Gastroesophageal sphincter (tissue), 4 donors: Measurements from ENCODE around the gene ADGRF5. TPM values are rescaled to one million over a fixed set of nuclear protein-coding genes. Genes with fewer than 3 reads are reported as not detected.

ENCODE experiments used
- ATAC-seq: fragments of 150-250 bp; one replicate; pipeline ENCODE4 v1.9.1; 2016; ENCODE audit warnings: mild to moderate bottlenecking, moderate library complexity
- H3K27ac ChIP-seq, 4 donors: fragments of 200-600 bp; sonication (generic) in 3 of 4; 1 replicate in 3 of 4; 2 replicates in 1 of 4; pipeline ENCODE4 v1.5.1; 2016 to 2019
- H3K27me3 ChIP-seq: fragments of 200-600 bp; sonication (generic); one replicate; pipeline ENCODE4 v1.5.1; 2019
- H3K36me3 ChIP-seq, 2 donors: fragments of 200-600 bp; sonication (generic); one replicate each; pipeline ENCODE4 v1.5.1; 2019; ENCODE audit warnings: control low read depth in 1 of 2
- H3K4me1 ChIP-seq, 3 donors: fragments of 200-600 bp; sonication (generic); 1 replicate in 2 of 3; 2 replicates in 1 of 3; pipeline ENCODE4 v1.5.1; 2016 to 2019; ENCODE audit warnings: control low read depth in 2 of 3
- H3K4me3 ChIP-seq, 2 donors: fragments of 200-600 bp; sonication (generic); one replicate each; pipeline ENCODE4 v1.5.1; 2019; ENCODE audit warnings: mild to moderate bottlenecking in 1 of 2, moderate library complexity in 1 of 2
- H3K9me3 ChIP-seq, 3 donors: fragments of 200-600 bp; sonication (generic); one replicate each; pipeline ENCODE4 v1.5.1; 2017 to 2019; ENCODE audit warnings: control low read depth in 2 of 3
- EP300 ChIP-seq: sonication (generic); formaldehyde crosslinking; IDR thresholded peaks from one replicate; pipeline ENCODE4 v1.6.1; 2017; ENCODE audit warnings: antibody characterized with exemption, mild to moderate bottlenecking
- POLR2A ChIP-seq, 2 donors: fragments of 450-650 bp; IDR thresholded peaks; one replicate each; pipeline ENCODE4 v1.6.1; 2017; ENCODE audit warnings: antibody characterized with exemption in 2 of 2, mild to moderate bottlenecking in 2 of 2, moderate library complexity in 1 of 2
- POLR2AphosphoS5 ChIP-seq: sonication (generic); formaldehyde crosslinking; IDR thresholded peaks from one replicate; pipeline ENCODE4 v1.6.1; 2017; ENCODE audit warnings: antibody characterized with exemption
- WGBS, 2 donors: methylation state at CpG; one replicate each; pipeline ENCODE4 v1.1.5; 2018; ENCODE audit warnings: low coverage in 1 of 2; 5-methylcytosine and 5-hydroxymethylcytosine counted together
- total RNA-seq, 4 donors: library from RNA; depleted of rRNA; stranded (reverse); fragments of >200 nt; gene quantifications; one replicate each; pipeline ENCODE4 v1.1.0, GENCODE V29; 2016
- TF ChIP-seq, protein P1 (sequence below), 4 experiments: fragments of 200-600 bp in 2 of 4; fragments of 450-650 bp in 2 of 4; sonication (generic) in 1 of 4; IDR thresholded peaks; one replicate each; pipeline ENCODE4 v1.5.1; 2017 to 2019; ENCODE audit warnings: antibody characterized with exemption in 4 of 4, mild to moderate bottlenecking in 2 of 4, moderate library complexity in 2 of 4

ADGRF5 gene
- total RNA-seq, 4 donors from 2014 or later, result 11.7 to 37.6 (median 26.0) TPM

DNA sequence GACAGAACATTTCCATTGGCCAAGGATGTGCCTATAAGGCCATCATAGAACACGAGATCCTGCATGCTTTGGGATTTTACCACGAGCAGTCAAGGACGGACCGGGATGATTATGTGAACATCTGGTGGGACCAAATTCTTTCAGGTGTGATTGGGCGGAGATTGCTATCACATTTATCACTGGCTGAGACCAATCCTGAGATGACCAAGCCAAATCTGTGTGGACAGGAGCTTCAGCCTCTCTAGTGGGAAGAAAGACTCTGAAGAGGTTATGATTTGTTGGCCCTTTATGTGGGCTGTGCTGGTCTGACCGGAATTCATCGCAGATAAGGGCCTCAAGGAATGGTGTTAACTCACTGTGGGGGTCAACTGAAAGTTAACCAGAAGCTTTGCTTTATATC lies 102.2 kb downstream of the ADGRF5 start:
- TF ChIP-seq POLR2AphosphoS5 (no peak), POLR2A (IDR thresholded peaks at IDR 0.05) (no peak), EP300 (no peak)
- TF ChIP-seq, protein P1, sequence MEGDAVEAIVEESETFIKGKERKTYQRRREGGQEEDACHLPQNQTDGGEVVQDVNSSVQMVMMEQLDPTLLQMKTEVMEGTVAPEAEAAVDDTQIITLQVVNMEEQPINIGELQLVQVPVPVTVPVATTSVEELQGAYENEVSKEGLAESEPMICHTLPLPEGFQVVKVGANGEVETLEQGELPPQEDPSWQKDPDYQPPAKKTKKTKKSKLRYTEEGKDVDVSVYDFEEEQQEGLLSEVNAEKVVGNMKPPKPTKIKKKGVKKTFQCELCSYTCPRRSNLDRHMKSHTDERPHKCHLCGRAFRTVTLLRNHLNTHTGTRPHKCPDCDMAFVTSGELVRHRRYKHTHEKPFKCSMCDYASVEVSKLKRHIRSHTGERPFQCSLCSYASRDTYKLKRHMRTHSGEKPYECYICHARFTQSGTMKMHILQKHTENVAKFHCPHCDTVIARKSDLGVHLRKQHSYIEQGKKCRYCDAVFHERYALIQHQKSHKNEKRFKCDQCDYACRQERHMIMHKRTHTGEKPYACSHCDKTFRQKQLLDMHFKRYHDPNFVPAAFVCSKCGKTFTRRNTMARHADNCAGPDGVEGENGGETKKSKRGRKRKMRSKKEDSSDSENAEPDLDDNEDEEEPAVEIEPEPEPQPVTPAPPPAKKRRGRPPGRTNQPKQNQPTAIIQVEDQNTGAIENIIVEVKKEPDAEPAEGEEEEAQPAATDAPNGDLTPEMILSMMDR (IDR thresholded peaks at IDR 0.05), result no peak
- no peaks in the 10 kb centered on the region for H3K9me3 ChIP-seq
- 68 to 83% methylated on average over 3 to 4 of the region's 7 CpGs for WGBS, 2 donors
- H3K27me3 ChIP-seq, result peaks cover 9% of the 10 kb centered on the region
- H3K4me3 ChIP-seq, result no peak overlapping the region
- ATAC-seq, result no peak
- H3K4me1 ChIP-seq, result no peaks in the 10 kb centered on the region
- H3K27ac ChIP-seq, result no peak overlapping the region
- H3K36me3 ChIP-seq, result no peaks in the 10 kb centered on the region

DNA sequence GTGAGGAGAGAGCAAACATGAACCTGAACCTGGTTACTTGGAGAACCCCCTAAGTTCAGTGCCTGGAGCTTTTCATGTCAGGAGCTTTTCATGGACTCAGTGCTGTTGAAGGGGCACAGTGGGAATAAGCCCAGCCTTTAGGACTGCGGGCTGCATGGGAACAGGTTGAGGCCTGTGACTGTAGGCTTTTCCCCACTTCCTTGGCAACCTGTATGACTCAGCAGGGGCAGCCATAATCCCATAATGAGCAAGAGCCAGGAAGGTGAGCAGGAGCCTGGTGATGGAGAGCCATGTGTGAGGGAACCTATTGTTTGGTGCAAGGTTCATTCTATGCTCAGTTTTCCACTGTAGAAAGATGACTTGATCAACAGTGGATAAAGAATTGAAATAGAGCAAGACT lies 105.1 kb downstream of the ADGRF5 start:
- TF ChIP-seq, protein P1 (IDR thresholded peaks at IDR 0.05), result no peak
- no peak for TF ChIP-seq POLR2AphosphoS5
- no peak for TF ChIP-seq EP300
- TF ChIP-seq POLR2A (IDR thresholded peaks at IDR 0.05), result no peak
- Histone ChIP-seq H3K4me1 (no peaks in the 10 kb centered on the region), H3K4me3 (no peak overlapping the region), H3K9me3 (no peaks in the 10 kb centered on the region), H3K27ac (no peak overlapping the region), H3K36me3 (no peaks in the 10 kb centered on the region), H3K27me3 (peaks cover 14% of the 10 kb centered on the region)
- 87% methylated on average over 1 of the region's 1 CpG; no CpG with 5 or more reads in 1 of the 2 donors for WGBS, 2 donors
- no peak for ATAC-seq

DNA sequence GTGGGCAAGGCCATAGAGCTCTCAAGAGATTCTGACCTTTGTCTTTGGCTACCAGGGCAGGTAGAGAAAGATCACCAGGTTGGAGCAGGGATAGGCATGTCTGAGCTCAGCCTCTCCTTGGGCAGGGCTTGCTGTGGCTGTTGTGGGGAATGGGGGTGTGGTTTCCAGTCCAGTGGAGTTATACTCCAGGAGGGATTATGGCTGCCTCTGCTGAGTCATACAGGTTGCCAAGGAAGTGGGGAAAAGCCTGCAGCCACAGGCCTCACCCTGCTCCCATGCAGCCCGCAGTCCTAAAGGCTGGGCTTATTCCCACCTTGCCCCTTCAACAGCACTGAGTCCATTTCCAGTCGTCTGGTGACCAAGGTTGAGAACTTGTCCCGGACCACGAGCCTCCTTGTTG lies 106.6 kb downstream of the ADGRF5 start:
- ATAC-seq, result no peak

DNA sequence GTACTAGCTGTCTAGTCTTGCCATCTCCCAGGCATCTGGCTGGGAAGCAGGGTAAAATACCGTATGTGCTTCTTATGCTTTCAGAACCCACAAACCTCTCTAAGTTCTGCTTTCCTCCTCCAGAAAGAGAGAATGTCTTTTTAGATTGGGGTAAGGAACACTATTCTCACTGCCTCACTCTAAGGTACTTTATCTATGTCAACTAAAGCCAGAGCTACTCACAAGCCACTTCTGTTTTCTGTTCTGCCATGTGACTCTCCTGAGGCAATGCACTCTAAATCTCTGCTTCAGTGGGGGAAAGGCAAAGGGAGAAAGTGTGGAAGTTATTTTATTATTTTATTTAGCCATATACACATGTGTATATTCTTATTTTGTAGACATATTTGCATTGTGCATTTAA lies 112.9 kb downstream of the ADGRF5 start:
- no peak for ATAC-seq
- Histone ChIP-seq H3K27ac (no peak overlapping the region), H3K4me1 (no peaks in the 10 kb centered on the region), H3K27me3 (peaks cover 10% of the 10 kb centered on the region), H3K9me3 (no peaks in the 10 kb centered on the region), H3K36me3 (no peaks in the 10 kb centered on the region), H3K4me3 (no peak overlapping the region)
- WGBS, 2 donors, result 56% methylated on average over 1 of the region's 1 CpG; no CpG with 5 or more reads in 1 of the 2 donors
- TF ChIP-seq, protein P1 (IDR thresholded peaks at IDR 0.05), result no peak
- no peak for TF ChIP-seq POLR2A (IDR thresholded peaks at IDR 0.05)
- no peak for TF ChIP-seq POLR2AphosphoS5
- TF ChIP-seq EP300, result no peak

More for the DNA sequence above, 106.6 kb downstream of the ADGRF5 start:
- H3K36me3 ChIP-seq, result no peaks in the 10 kb centered on the region
- no peaks in the 10 kb centered on the region for H3K4me1 ChIP-seq
- H3K27me3 ChIP-seq, result peaks cover 14% of the 10 kb centered on the region
- 30 to 64% methylated on average over 2 to 4 of the region's 4 CpGs for WGBS, 2 donors
- no peak overlapping the region for H3K27ac ChIP-seq
- TF ChIP-seq POLR2A (IDR thresholded peaks at IDR 0.05), result no peak
- TF ChIP-seq EP300, result no peak
- TF ChIP-seq, protein P1 (IDR thresholded peaks at IDR 0.05), result no peak
- TF ChIP-seq POLR2AphosphoS5, result no peak
- H3K4me3 ChIP-seq, result no peak overlapping the region
- no peaks in the 10 kb centered on the region for H3K9me3 ChIP-seq

Other genes with a start within 250 kb of the ADGRF5 start
- gene TDRD6, start 234.1 kb downstream of the ADGRF5 start, total RNA-seq, result 1 to 10 TPM in 2 of 4 donors, under 1 TPM in 2; 0.15 to 5.1 (median 2.0) TPM
- not detected for gene PLA2G7, start 186.6 kb downstream of the ADGRF5 start, total RNA-seq
- gene ANKRD66, start 175.0 kb downstream of the ADGRF5 start, total RNA-seq, result under 1 TPM in 1 of 4 donors, not detected in 3; 0.15 TPM
- not detected for gene MEP1A, start 128.5 kb downstream of the ADGRF5 start, total RNA-seq
- gene ADGRF1, start 120.4 kb upstream of the ADGRF5 start, total RNA-seq, result 1 to 10 TPM in 1 of 4 donors, not detected in 3; 1.8 TPM